Astrocyte (in vitro differentiated cells and primary cell): Measurements from ENCODE around the gene AQP4. TPM values are rescaled to one million over a fixed set of nuclear protein-coding genes. Genes with fewer than 3 reads are reported as not detected.

ENCODE experiments used
- DNase-seq: peaks from one replicate; pipeline ENCODE4 v3.0.0-alpha.2; 2010; ENCODE audit warnings: low read depth
- FAIRE-seq: peaks from 2 replicates; lab custom pipeline; 2011; peaks lifted over from hg19 to GRCh38; lab: Jason Lieb, UNC
- H2AFZ ChIP-seq: 2 replicates; pipeline ENCODE4 v1.6.0; 2012; ENCODE audit warnings: low read depth, low read length, inconsistent platforms
- H3K27ac ChIP-seq: 2 replicates; pipeline ENCODE4 v1.5.1; 2011; ENCODE audit warnings: low read depth, low read length, inconsistent platforms
- H3K27me3 ChIP-seq: 2 replicates; pipeline ENCODE4 v1.6.0; 2011; ENCODE audit warnings: low read length, inconsistent platforms; ENCODE audit not compliant: insufficient read depth
- H3K36me3 ChIP-seq: 2 replicates; pipeline ENCODE4 v1.5.1; 2011; ENCODE audit warnings: low read length, inconsistent platforms; ENCODE audit not compliant: insufficient read depth
- H3K4me1 ChIP-seq: 2 replicates; pipeline ENCODE4 v1.5.1; 2011; ENCODE audit warnings: low read length, inconsistent platforms; ENCODE audit not compliant: insufficient read depth
- H3K4me2 ChIP-seq: 2 replicates; pipeline ENCODE4 v1.6.0; 2012; ENCODE audit warnings: low read length, inconsistent platforms
- H3K4me3 ChIP-seq: 2 replicates; pipeline ENCODE4 v1.5.1; 2011; ENCODE audit warnings: low read depth, mild to moderate bottlenecking, low read length, inconsistent platforms; ENCODE audit not compliant: insufficient read depth
- H3K79me2 ChIP-seq: 2 replicates; pipeline ENCODE4 v1.6.0; 2012; ENCODE audit warnings: mild to moderate bottlenecking, low read length, inconsistent platforms; ENCODE audit not compliant: insufficient read depth
- H3K9ac ChIP-seq: 2 replicates; pipeline ENCODE4 v1.6.0; 2012; ENCODE audit warnings: mild to moderate bottlenecking, low read length, inconsistent platforms
- H3K9me3 ChIP-seq: 2 replicates; pipeline ENCODE4 v1.5.1; 2012; ENCODE audit warnings: low read depth, mild to moderate bottlenecking, low read length, inconsistent platforms; ENCODE audit not compliant: insufficient read depth
- H4K20me1 ChIP-seq: 2 replicates; pipeline ENCODE4 v1.6.0; 2012; ENCODE audit warnings: low read length, inconsistent platforms; ENCODE audit not compliant: insufficient read depth
- H3K27ac Mint-ChIP-seq: one replicate; pipeline ENCODE4 v1.8.0; 2021; ENCODE audit warnings: mild to moderate bottlenecking, mixed read lengths; ENCODE audit not compliant: unreplicated experiment
- H3K27me3 Mint-ChIP-seq: one replicate; pipeline ENCODE4 v1.8.0; 2021; ENCODE audit warnings: low read depth, mixed read lengths; ENCODE audit not compliant: unreplicated experiment
- H3K36me3 Mint-ChIP-seq: one replicate; pipeline ENCODE4 v1.8.0; 2021; ENCODE audit warnings: low read depth, mixed read lengths; ENCODE audit not compliant: unreplicated experiment
- H3K4me1 Mint-ChIP-seq: one replicate; pipeline ENCODE4 v1.8.0; 2021; ENCODE audit warnings: low read depth, mixed read lengths; ENCODE audit not compliant: unreplicated experiment
- H3K4me3 Mint-ChIP-seq: one replicate; pipeline ENCODE4 v1.8.0; 2021; ENCODE audit warnings: mild to moderate bottlenecking, moderate library complexity, mixed read lengths; ENCODE audit not compliant: unreplicated experiment
- H3K9me3 Mint-ChIP-seq: one replicate; pipeline ENCODE4 v1.8.0; 2021; ENCODE audit warnings: mild to moderate bottlenecking, mixed read lengths; ENCODE audit not compliant: unreplicated experiment
- CTCF ChIP-seq: IDR thresholded peaks from 2 replicates; pipeline ENCODE4 v1.5.1; 2011; ENCODE audit warnings: low read depth, mild to moderate bottlenecking, inconsistent platforms, low read length, moderate library complexity; ENCODE audit not compliant: insufficient read depth
- EZH2 ChIP-seq: IDR thresholded peaks from 2 replicates; pipeline ENCODE4 v1.6.1; 2012; ENCODE audit warnings: mild to moderate bottlenecking, low read length, inconsistent platforms; ENCODE audit not compliant: insufficient read depth
- total RNA-seq: library from RNA; stranded (reverse); gene quantifications from 2 replicates; pipeline ENCODE4 v1.2.1, GENCODE V29; 2021

AQP4 gene
- total RNA-seq, 1 donor from 2014 or later, result not detected

- Mint-ChIP-seq H3K4me1 (peaks cover 2% of the 10 kb centered on the region), H3K27me3 (peaks cover 34% of the 10 kb centered on the region), H3K9me3 (no peaks in the 10 kb centered on the region), H3K4me3 (peak overlapping the region; percentile 60), H3K36me3 (no peaks in the 10 kb centered on the region), H3K27ac (no peak overlapping the region)
- Histone ChIP-seq H3K27ac (no peak overlapping the region), H3K27me3 (peaks cover 12% of the 10 kb centered on the region), H4K20me1 (no peaks in the 10 kb centered on the region), H3K9me3 (no peaks in the 10 kb centered on the region), H3K9ac (no peak overlapping the region), H3K4me3 (no peak overlapping the region), H3K4me2 (no peak overlapping the region), H3K4me1 (no peaks in the 10 kb centered on the region), H3K79me2 (no peaks in the 10 kb centered on the region), H2AFZ (no peak overlapping the region), H3K36me3 (no peaks in the 10 kb centered on the region)
- no peak for TF ChIP-seq EZH2
- no peak for TF ChIP-seq CTCF
- DNase-seq (no peak), FAIRE-seq (no peak)
Measured at GRCh38 chr18:26863921-26864497, 1.5 kb downstream of the AQP4 start.

GRCh38 chr18:26863122-26863879, 2.2 kb downstream of the AQP4 start:
- Mint-ChIP-seq H3K36me3 (no peaks in the 10 kb centered on the region), H3K27me3 (peaks cover 31% of the 10 kb centered on the region), H3K4me1 (peaks cover 2% of the 10 kb centered on the region), H3K9me3 (no peaks in the 10 kb centered on the region), H3K4me3 (peak overlapping the region; percentile 72), H3K27ac (no peak overlapping the region)
- Histone ChIP-seq H3K4me1 (no peaks in the 10 kb centered on the region), H3K4me2 (peak overlapping the region; percentile 75), H4K20me1 (no peaks in the 10 kb centered on the region), H3K79me2 (no peaks in the 10 kb centered on the region), H3K9me3 (no peaks in the 10 kb centered on the region), H3K27ac (no peak overlapping the region), H3K4me3 (no peak overlapping the region), H3K27me3 (peaks cover 12% of the 10 kb centered on the region), H2AFZ (peak overlapping the region; percentile 73), H3K9ac (no peak overlapping the region), H3K36me3 (no peaks in the 10 kb centered on the region)
- DNase-seq (no peak), FAIRE-seq (no peak)
- TF ChIP-seq CTCF (no peak), EZH2 (no peak)

GRCh38 chr18:26862084-26862483, 3.4 kb downstream of the AQP4 start:
- H3K4me1 ChIP-seq, result no peaks in the 10 kb centered on the region
- H3K9me3 ChIP-seq, result no peaks in the 10 kb centered on the region
- TF ChIP-seq EZH2 (no peak), CTCF (no peak)
- no peaks in the 10 kb centered on the region for H3K36me3 ChIP-seq
- H3K79me2 ChIP-seq, result no peaks in the 10 kb centered on the region
- no peak overlapping the region for H3K9ac ChIP-seq
- no peak for DNase-seq
- H3K36me3 Mint-ChIP-seq, result no peaks in the 10 kb centered on the region
- no peak overlapping the region for H3K4me2 ChIP-seq
- peaks cover 2% of the 10 kb centered on the region for H3K4me1 Mint-ChIP-seq
- no peaks in the 10 kb centered on the region for H3K9me3 Mint-ChIP-seq
- no peak for FAIRE-seq
- H2AFZ ChIP-seq, result no peak overlapping the region
- H4K20me1 ChIP-seq, result no peaks in the 10 kb centered on the region
- H3K27ac Mint-ChIP-seq, result no peak overlapping the region
- peaks cover 12% of the 10 kb centered on the region for H3K27me3 ChIP-seq
- no peak overlapping the region for H3K4me3 Mint-ChIP-seq
- H3K4me3 ChIP-seq, result no peak overlapping the region
- H3K27ac ChIP-seq, result no peak overlapping the region
- H3K27me3 Mint-ChIP-seq, result peaks cover 31% of the 10 kb centered on the region
